Neuronal stem cell (in vitro differentiated cells): ENCODE measurements around the gene SYNPO.

Experiments
- DNase-seq: peaks from one replicate; pipeline ENCODE4 v3.0.0-alpha.2; 2013; ENCODE audit warnings: low spot score
- H2AFZ ChIP-seq: one replicate; pipeline ENCODE4 v1.6.1; 2013; ENCODE audit warnings: mild to moderate bottlenecking, low read length, inconsistent platforms
- H2AK5ac ChIP-seq: 2 replicates; pipeline ENCODE4 v1.6.1; 2013; ENCODE audit warnings: low read depth, mild to moderate bottlenecking, inconsistent platforms, low read length, moderate library complexity, mixed read lengths
- H2BK120ac ChIP-seq: 2 replicates; pipeline ENCODE4 v1.6.1; 2013; ENCODE audit warnings: low read depth, mild to moderate bottlenecking, inconsistent platforms, low read length, moderate library complexity, mixed read lengths
- H2BK12ac ChIP-seq: one replicate; pipeline ENCODE4 v1.6.1; 2013; ENCODE audit warnings: low read length, inconsistent platforms
- H2BK15ac ChIP-seq: 2 replicates; pipeline ENCODE4 v1.6.1; 2013; ENCODE audit warnings: mild to moderate bottlenecking, low read length, inconsistent platforms, mixed read lengths
- H2BK5ac ChIP-seq: one replicate; pipeline ENCODE4 v1.6.1; 2013; ENCODE audit warnings: inconsistent platforms, mild to moderate bottlenecking, low read length, moderate library complexity
- H3K14ac ChIP-seq: one replicate; pipeline ENCODE4 v1.6.1; 2013; ENCODE audit warnings: low read length, inconsistent platforms
- H3K18ac ChIP-seq: 2 replicates; pipeline ENCODE4 v1.6.1; 2013; ENCODE audit warnings: low read length, inconsistent platforms
- H3K23ac ChIP-seq: 2 replicates; pipeline ENCODE4 v1.6.1; 2013; ENCODE audit warnings: low read depth, mild to moderate bottlenecking, mixed read lengths, low read length, inconsistent platforms; ENCODE audit not compliant: poor library complexity
- H3K27ac ChIP-seq: replicated peaks from 3 replicates; pipeline ENCODE4 v1.5.1; 2013; ENCODE audit warnings: low read length, inconsistent platforms
- H3K27me3 ChIP-seq, 3 experiments: 2 replicates each; pipeline ENCODE4 v1.6.1; 2013; ENCODE audit warnings: low read length in 3 of 3, mild to moderate bottlenecking in 2 of 3, inconsistent platforms in 1 of 3, low read depth in 1 of 3, mixed read lengths in 1 of 3, moderate library complexity in 1 of 3; ENCODE audit not compliant: control insufficient read depth in 3 of 3, insufficient read depth in 3 of 3
- H3K36me3 ChIP-seq, 2 donors: replicated peaks in 1 of 2; 2 replicates each; pipeline ENCODE4 v1.6.1; 2013; ENCODE audit warnings: low read length in 2 of 2; ENCODE audit not compliant: control insufficient read depth in 2 of 2, insufficient read depth in 2 of 2
- H3K4ac ChIP-seq: 2 replicates; pipeline ENCODE4 v1.6.1; 2013; ENCODE audit warnings: inconsistent platforms, mild to moderate bottlenecking, low read length, moderate library complexity
- H3K4me1 ChIP-seq, 2 donors: 1 replicate in 1 of 2; 2 replicates in 1 of 2; pipeline ENCODE4 v1.6.1; 2013; ENCODE audit warnings: low read length in 2 of 2, low read depth in 1 of 2; ENCODE audit not compliant: control insufficient read depth in 2 of 2, insufficient read depth in 1 of 2
- H3K4me2 ChIP-seq: one replicate; pipeline ENCODE4 v1.6.1; 2013; ENCODE audit warnings: mild to moderate bottlenecking, low read length, inconsistent platforms; ENCODE audit not compliant: insufficient read depth, poor library complexity, severe bottlenecking
- H3K4me3 ChIP-seq, 2 donors: 2 replicates each; pipeline ENCODE4 v1.5.1; 2013; ENCODE audit warnings: low read length in 2 of 2, mild to moderate bottlenecking in 2 of 2, inconsistent platforms in 1 of 2, moderate library complexity in 1 of 2
- H3K79me1 ChIP-seq: one replicate; pipeline ENCODE4 v1.6.1; 2013; ENCODE audit warnings: low read depth, mild to moderate bottlenecking, inconsistent platforms, low read length, moderate library complexity
- H3K9ac ChIP-seq: one replicate; pipeline ENCODE4 v1.6.1; 2013; ENCODE audit warnings: mild to moderate bottlenecking, low read depth, low read length, inconsistent platforms; ENCODE audit not compliant: poor library complexity
- H3K9me3 ChIP-seq, 2 donors: replicated peaks in 1 of 2; 2 replicates each; pipeline versions ENCODE3 to v1.6.1; 2013; ENCODE audit warnings: low read length in 2 of 2, mild to moderate bottlenecking in 2 of 2, inconsistent platforms in 1 of 2, low read depth in 1 of 2, mixed read lengths in 1 of 2, moderate library complexity in 1 of 2; ENCODE audit not compliant: control insufficient read depth in 2 of 2, insufficient read depth in 1 of 2
- H4K8ac ChIP-seq: one replicate; pipeline ENCODE4 v1.6.1; 2013; ENCODE audit warnings: low read depth, mild to moderate bottlenecking, inconsistent platforms, low read length, moderate library complexity
- H4K91ac ChIP-seq: one replicate; pipeline ENCODE4 v1.6.1; 2013; ENCODE audit warnings: low read length, low read depth, mild to moderate bottlenecking, inconsistent platforms; ENCODE audit not compliant: poor library complexity
- WGBS, 2 donors: extraction: QIAGEN DNeasy Blood & Tissue Kit; methylation state at CpG; one replicate each; pipeline ENCODE4 v1.1.7; 2013; ENCODE audit warnings: missing lambda C conversion rate in 2 of 2, mixed read lengths in 1 of 2; ENCODE audit not compliant: insufficient read length in 2 of 2, insufficient replicate concordance in 1 of 2; ENCODE audit errors: extremely low coverage in 2 of 2; 5-methylcytosine and 5-hydroxymethylcytosine counted together

The SYNPO gene

GRCh38 chr5:150659360-150660107 lies 19.1 kb downstream of the SYNPO start:
- Histone ChIP-seq H3K79me1 (no peaks in the 10 kb centered on the region), H3K4me1 (peaks cover 5 to 19% of the 10 kb centered on the region in 2 donors), H3K14ac (no peak overlapping the region), H3K9ac (no peak overlapping the region), H3K23ac (no peak overlapping the region), H3K4ac (no peak overlapping the region), H3K27me3 (peaks cover 0 to 65% (median 0%) of the 10 kb centered on the region in 3 experiments), H4K91ac (no peak overlapping the region), H2BK120ac (no peak overlapping the region), H3K9me3 (no peaks in the 10 kb centered on the region), H3K4me3 (no peak overlapping the region), H3K4me2 (no peak overlapping the region), H3K18ac (peak overlapping the region; percentile 63), H2AK5ac (peak overlapping the region; percentile 85), H4K8ac (no peak overlapping the region), H2BK12ac (no peak overlapping the region), H2BK5ac (no peak overlapping the region), H3K27ac (no peak overlapping the region), H2BK15ac (peak overlapping the region; percentile 23), H2AFZ (no peak overlapping the region), H3K36me3 (no peaks in the 10 kb centered on the region)
- no peak for DNase-seq
- WGBS, 2 donors, result no CpG with 5 or more reads among the region's 11 CpGs

- Histone ChIP-seq H3K14ac (no peak overlapping the region), H2AFZ (no peak overlapping the region), H3K9ac (peak overlapping the region; percentile 73), H2BK5ac (no peak overlapping the region), H3K4me1 (peaks cover 5 to 19% of the 10 kb centered on the region in 2 donors), H2BK15ac (no peak overlapping the region), H3K4ac (no peak overlapping the region), H3K36me3 (no peaks in the 10 kb centered on the region), H2AK5ac (peak overlapping the region; percentile 85), H3K79me1 (no peaks in the 10 kb centered on the region), H3K18ac (peak overlapping the region; percentile 76), H3K4me2 (no peak overlapping the region), H4K8ac (no peak overlapping the region), H3K27ac (peak overlapping the region; percentile 38), H3K27me3 (peaks cover 0 to 71% (median 0%) of the 10 kb centered on the region in 3 experiments), H3K4me3 (no peak overlapping the region), H2BK12ac (no peak overlapping the region), H2BK120ac (no peak overlapping the region), H3K23ac (no peak overlapping the region), H4K91ac (no peak overlapping the region), H3K9me3 (no peaks in the 10 kb centered on the region)
- no CpG with 5 or more reads among the region's 4 CpGs for WGBS, 2 donors
- no peak for DNase-seq
These were observed 19.8 kb downstream of the SYNPO start for GRCh38 chr5:150660108-150660831.

GRCh38 chr5:150661086-150661485 lies 20.6 kb downstream of the SYNPO start, which contains the start of gene MYOZ3:
Gene MYOZ3 (plus strand): TSS chr5:150661251. CDS start chr5:150662942, 1,691 bp downstream.
- H3K36me3 ChIP-seq, result no peaks in the 10 kb centered on the region
- no CpG with 5 or more reads among the region's 7 CpGs for WGBS, 2 donors

More at GRCh38 chr5:150661086-150661485, 20.6 kb downstream of the SYNPO start, which contains the start of gene MYOZ3:
- no peak within 1 kb of the TSS for H3K4me2 ChIP-seq
- H3K79me1 ChIP-seq, result no peaks in the 10 kb centered on the region
- H2AFZ ChIP-seq, result peak within 1 kb of the TSS; percentile 32
- H4K8ac ChIP-seq, result no peak within 1 kb of the TSS
- peak within 1 kb of the TSS; percentile 91 for H3K18ac ChIP-seq
- H3K4me3 ChIP-seq, result no peak within 1 kb of the TSS
- H3K4me1 ChIP-seq, result peaks cover 5 to 19% of the 10 kb centered on the region in 2 donors
- H3K27me3 ChIP-seq, result peaks cover 0 to 71% (median 0%) of the 10 kb centered on the region in 3 experiments
- peak within 1 kb of the TSS; percentile 85 for H2AK5ac ChIP-seq
- no peaks in the 10 kb centered on the region for H3K9me3 ChIP-seq
- peak within 1 kb of the TSS; percentile 67 for H4K91ac ChIP-seq
- H3K14ac ChIP-seq, result peak within 1 kb of the TSS; percentile 27
- no peak for DNase-seq
- peak within 1 kb of the TSS; percentile 27 for H2BK120ac ChIP-seq
- peak within 1 kb of the TSS; percentile 73 for H3K9ac ChIP-seq
- H2BK5ac ChIP-seq, result peak within 1 kb of the TSS; percentile 34
- peak within 1 kb of the TSS; percentile 28 for H3K23ac ChIP-seq
- H3K4ac ChIP-seq, result peak within 1 kb of the TSS; percentile 10
- H3K27ac ChIP-seq, result peak within 1 kb of the TSS; percentile 38
- peak within 1 kb of the TSS; percentile 31 for H2BK12ac ChIP-seq
- H2BK15ac ChIP-seq, result no peak within 1 kb of the TSS
